Measurements from ENCODE around the gene MPO. TPM values are rescaled to one million over a fixed set of nuclear protein-coding genes. Genes with fewer than 3 reads are reported as not detected.
A peak's percentile ranks its signal among the peaks of the same experiment; 100 is the strongest.

The MPO gene
- total and polyA plus RNA-seq, 2 of the 8 experiments (the other 6 are each of a cell fraction or from before 2014, with no cell fraction given), result 0.06 to 0.74 TPM

DNA sequence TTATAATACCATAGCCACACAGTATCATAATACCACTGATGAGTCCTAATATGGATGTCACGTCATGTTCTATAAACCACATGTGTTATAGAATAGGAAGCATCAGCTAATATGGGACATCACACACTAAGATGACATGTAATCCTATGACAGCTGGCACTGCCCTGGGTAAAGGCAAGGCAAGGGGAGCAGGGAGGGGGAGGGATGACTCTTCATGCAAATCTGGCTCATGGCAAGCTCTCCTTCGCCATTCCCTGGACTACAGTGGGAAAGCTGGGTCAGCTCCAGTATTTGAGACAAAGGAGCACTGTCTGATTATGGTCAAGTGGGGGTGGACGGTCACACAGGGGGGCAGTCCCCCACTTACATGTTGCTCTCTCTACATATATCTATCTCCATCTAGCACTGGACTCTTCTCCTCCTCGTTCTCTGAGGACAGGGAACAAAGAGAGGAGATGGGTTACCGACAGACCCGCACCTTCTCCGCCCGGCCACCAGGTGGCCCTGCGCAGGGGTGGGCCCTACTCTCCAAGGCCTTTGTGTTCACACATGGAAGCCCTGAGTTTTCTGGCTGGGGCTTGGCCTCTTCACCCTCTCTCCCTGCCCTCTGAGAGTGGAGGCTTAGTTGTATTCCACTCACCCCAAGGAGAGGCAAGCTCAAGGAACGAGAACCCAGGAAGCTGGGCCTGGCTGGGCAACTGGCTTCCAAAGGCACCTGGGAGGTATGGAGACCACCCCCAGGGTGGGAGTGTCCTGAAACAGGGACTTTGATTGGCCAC, 23.4 kb upstream of the MPO start:
- Histone ChIP-seq H2AFZ (ENCODE audit: low read length) (peak overlapping the region; percentile 87; the same call in 1 of the 2 replicates), H3K56ac (replicated peaks; ENCODE audit: insufficient read length, low read depth, low read length) (no peak overlapping the region), H4K5ac (ENCODE audit: insufficient read length, low read depth, low read length) (peak overlapping the region; percentile 65), H3K9me3 (ENCODE audit: insufficient read depth in 2 of 2, low read depth in 1 of 2, low read length in 1 of 2) (no peaks in the 10 kb centered on the region), H3K23ac (ENCODE audit: insufficient read length) (no peak overlapping the region), H2BK12ac (ENCODE audit: low read depth, low read length) (peak overlapping the region; percentile 77), H4K8ac (ENCODE audit: extremely low read depth, insufficient read depth, low read length) (peak overlapping the region; percentile 83), H2BK20ac (ENCODE audit: low read length) (peak overlapping the region; percentile 80; the same call in 1 of the 2 replicates), H3K23me2 (ENCODE audit: low read depth, low read length) (no peaks in the 10 kb centered on the region), H2BK15ac (ENCODE audit: low read length) (peak overlapping the region; percentile 88; the same call in 1 of the 2 replicates), H3K14ac (ENCODE audit: insufficient read length) (no peak overlapping the region), H3K4me2 (ENCODE audit: insufficient read depth in 1 of 2, low read depth in 2 of 2, low read length in 2 of 2) (0 out of 4 replicates have a peak overlapping the region, but pooled peaks of 1 of the 2 experiments have one; percentile 8), H2BK120ac (replicated peaks; ENCODE audit: low read depth, low read length) (no peak overlapping the region), H3K27ac (ENCODE audit: low read depth, low read length) (peak overlapping the region; percentile 16; the same call in 1 of the 2 replicates), H2BK5ac (ENCODE audit: low read depth, low read length) (0 out of 2 replicates have a peak overlapping the region, but pooled peaks have one; percentile 64), H3K79me2 (ENCODE audit: control insufficient read depth in 1 of 2, insufficient read depth in 2 of 2, low read length in 2 of 2) (no peaks in the 10 kb centered on the region), H2AK5ac (ENCODE audit: low read depth, low read length) (no peak overlapping the region), H3K4ac (replicated peaks; ENCODE audit: insufficient read length, low read depth, low read length) (no peak overlapping the region), H3K79me1 (ENCODE audit: low read depth, low read length) (no peaks in the 10 kb centered on the region), H3K4me3 (ENCODE audit: extremely low read depth in 1 of 4, insufficient read depth in 2 of 4, low read depth in 3 of 4, low read length in 4 of 4) (no peak overlapping the region), H4K91ac (replicated peaks; ENCODE audit: insufficient read length, low read length) (peak overlapping the region; percentile 67), H3K9ac (replicated peaks in 1 of 4; ENCODE audit: extremely low read depth in 1 of 4, low read depth in 3 of 4, low read length in 3 of 4) (no peak overlapping the region), H3K4me1 (replicated peaks in 1 of 4; ENCODE audit: control insufficient read depth in 3 of 4, insufficient read depth in 4 of 4, low read length in 3 of 4) (peaks cover 0 to 15% (median 10%) of the 10 kb centered on the region in 4 experiments; a peak in 5 of 7 replicates), H3K36me3 (ENCODE audit: control insufficient read depth in 2 of 4, insufficient read depth in 4 of 4, low read length in 3 of 4) (0 out of 8 replicates have a peak, but pooled peaks cover 0 to 2% (median 0%) of the 10 kb centered on the region in 4 experiments), H3K18ac (ENCODE audit: extremely low read depth, low read length) (peak overlapping the region; percentile 93), H4K20me1 (replicated peaks in 1 of 2; ENCODE audit: control insufficient read depth in 1 of 2, insufficient read depth in 2 of 2, low read length in 2 of 2) (no peaks in the 10 kb centered on the region), H3K27me3 (replicated peaks in 1 of 4; ENCODE audit: control insufficient read depth in 3 of 4, extremely low read depth in 1 of 4, insufficient read depth in 3 of 4, low read length in 3 of 4) (no peaks in the 10 kb centered on the region)
- FAIRE-seq (peak; percentile 79), DNase-seq (ENCODE audit: low read depth in 1 of 2, low spot score in 2 of 2) (peak; percentile 41 to 84)
- ChIA-PET POLR2A (ENCODE audit: partially characterized antibody) (interaction anchor here (1.3 to 2.5 kb wide), 4 partner anchors 11 to 19 kb away, joined by 3 to 9 read pairs (median 4); no protein-coding TSS in a partner anchor), CTCF (ENCODE audit: partially characterized antibody) (interaction anchor here (0.6 to 9.4 kb wide), 52 partner anchors 8 to 290 kb away, joined by 3 to 172 read pairs (median 5); partner anchors contain the start of genes LPO, MKS1, MPO and RNF43)
- 39% methylated on average over 10 of the region's 10 CpGs; no CpG with 5 or more reads in 1 of the 2 experiments for WGBS, 2 experiments (ENCODE audit: extremely low coverage in 1 of 2, insufficient coverage in 1 of 2, insufficient read length in 1 of 2, insufficient replicate concordance in 2 of 2, low coverage in 1 of 2, low lambda C conversion rate in 2 of 2, missing lambda C conversion rate in 1 of 2)
- TF ChIP-seq BCL11A (IDR thresholded peaks at IDR 0.05; ENCODE audit: low read depth in 2 of 2, low read length in 2 of 2) (no peak), KDM5A (IDR thresholded peaks at IDR 0.05; ENCODE audit: low read length) (no peak), NRF1 (IDR thresholded peaks at IDR 0.05; ENCODE audit: low read depth, low read length) (no peak), SP1 (IDR thresholded peaks at IDR 0.05; ENCODE audit: low read depth, low read length) (0 out of 2 replicates have a peak, but pooled peaks have one; percentile 10), MAX (IDR thresholded peaks at IDR 0.05) (peak; percentile 63; the same call in 1 of the 2 replicates)
- TF ChIP-seq, protein P1, sequence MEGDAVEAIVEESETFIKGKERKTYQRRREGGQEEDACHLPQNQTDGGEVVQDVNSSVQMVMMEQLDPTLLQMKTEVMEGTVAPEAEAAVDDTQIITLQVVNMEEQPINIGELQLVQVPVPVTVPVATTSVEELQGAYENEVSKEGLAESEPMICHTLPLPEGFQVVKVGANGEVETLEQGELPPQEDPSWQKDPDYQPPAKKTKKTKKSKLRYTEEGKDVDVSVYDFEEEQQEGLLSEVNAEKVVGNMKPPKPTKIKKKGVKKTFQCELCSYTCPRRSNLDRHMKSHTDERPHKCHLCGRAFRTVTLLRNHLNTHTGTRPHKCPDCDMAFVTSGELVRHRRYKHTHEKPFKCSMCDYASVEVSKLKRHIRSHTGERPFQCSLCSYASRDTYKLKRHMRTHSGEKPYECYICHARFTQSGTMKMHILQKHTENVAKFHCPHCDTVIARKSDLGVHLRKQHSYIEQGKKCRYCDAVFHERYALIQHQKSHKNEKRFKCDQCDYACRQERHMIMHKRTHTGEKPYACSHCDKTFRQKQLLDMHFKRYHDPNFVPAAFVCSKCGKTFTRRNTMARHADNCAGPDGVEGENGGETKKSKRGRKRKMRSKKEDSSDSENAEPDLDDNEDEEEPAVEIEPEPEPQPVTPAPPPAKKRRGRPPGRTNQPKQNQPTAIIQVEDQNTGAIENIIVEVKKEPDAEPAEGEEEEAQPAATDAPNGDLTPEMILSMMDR (IDR thresholded peaks at IDR 0.05; ENCODE audit: control extremely low read depth in 1 of 3, insufficient read depth in 1 of 3, low read depth in 1 of 3, low read length in 3 of 3), result peak; percentile 82 to 97 (median 93)
- TF ChIP-seq, protein P2, sequence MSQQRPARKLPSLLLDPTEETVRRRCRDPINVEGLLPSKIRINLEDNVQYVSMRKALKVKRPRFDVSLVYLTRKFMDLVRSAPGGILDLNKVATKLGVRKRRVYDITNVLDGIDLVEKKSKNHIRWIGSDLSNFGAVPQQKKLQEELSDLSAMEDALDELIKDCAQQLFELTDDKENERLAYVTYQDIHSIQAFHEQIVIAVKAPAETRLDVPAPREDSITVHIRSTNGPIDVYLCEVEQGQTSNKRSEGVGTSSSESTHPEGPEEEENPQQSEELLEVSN (IDR thresholded peaks at IDR 0.05), result no peak
